K562 (cell line): ENCODE data around the gene TEKT4. TPM values are rescaled to one million over a fixed set of nuclear protein-coding genes. Genes with fewer than 3 reads are reported as not detected.

ENCODE experiments used
- ATAC-seq: fragments of 200-7000 bp; cut with Tn5 transposase; 3 replicates; pipeline ENCODE4 v1.9.1; 2020; ENCODE audit warnings: moderate library complexity
- BruUV-seq: library from RNA; stranded (reverse); fragments of 400-500 nt; replicated peaks from 2 replicates; lab custom pipeline; 2021; lab: Mats Ljungman, UMichigan
- CTCF ChIA-PET: fragments of 300-600 bp; formaldehyde crosslinking; extraction: SDS; loops from one replicate; lab custom pipeline; 2021; ENCODE audit warnings: low intra/inter-chr PET ratio; lab: Yijun Ruan, JAX
- POLR2A ChIA-PET: fragments of 300-600, 350-650 bp; sonication (Branson Sonifier 250); formaldehyde crosslinking; extraction: SDS; loops from one replicate; lab custom pipeline; 2021; ENCODE audit warnings: antibody characterized with exemption, inconsistent platforms; lab: Yijun Ruan, JAX
- DNase-seq, 4 experiments: peaks; one replicate each; pipeline versions ENCODE4 v3.0.0 to v3.0.0-alpha.2; 2011 to 2018; ENCODE audit warnings: low spot score in 3 of 4, mixed read lengths in 3 of 4; ENCODE audit errors: extremely low read depth in 1 of 4
- FAIRE-seq: peaks from 2 replicates; lab custom pipeline; 2011; peaks lifted over from hg19 to GRCh38; lab: Jason Lieb, UNC
- H2AFZ ChIP-seq: 2 replicates; pipeline ENCODE4 v1.6.0; 2011; ENCODE audit warnings: low read depth, low read length, control low read depth, inconsistent platforms
- H3K27ac ChIP-seq: fragments of 200-600 bp; 3 replicates; pipeline ENCODE4 v1.8.0; 2011; ENCODE audit warnings: low read depth, mild to moderate bottlenecking, control low read depth, inconsistent platforms, low read length, moderate library complexity, mixed read lengths; ENCODE audit errors: extremely low read depth
- H3K27me3 ChIP-seq, 2 experiments: fragments of 300-600 bp in 1 of 2; 2 replicates in 1 of 2; 3 replicates in 1 of 2; pipeline versions ENCODE4 v1.6.0 to v1.8.0; 2011; ENCODE audit warnings: inconsistent platforms in 2 of 2, low read length in 2 of 2, mild to moderate bottlenecking in 1 of 2, mixed read lengths in 1 of 2, moderate library complexity in 1 of 2; ENCODE audit not compliant: control insufficient read depth in 2 of 2, insufficient read depth in 2 of 2
- H3K36me3 ChIP-seq: fragments of 300-600 bp; 3 replicates; pipeline ENCODE4 v1.8.0; 2011; ENCODE audit warnings: mild to moderate bottlenecking, low read length, inconsistent platforms; ENCODE audit not compliant: control insufficient read depth, insufficient read depth
- H3K4me1 ChIP-seq, 2 experiments: fragments of 200-600 bp in 1 of 2; replicated peaks in 1 of 2; 2 replicates in 1 of 2; 3 replicates in 1 of 2; pipeline versions ENCODE4 v1.5.1 to v1.8.0; 2011; ENCODE audit warnings: inconsistent platforms in 2 of 2, low read length in 2 of 2, mild to moderate bottlenecking in 1 of 2, mixed read lengths in 1 of 2, moderate library complexity in 1 of 2; ENCODE audit not compliant: control insufficient read depth in 2 of 2, insufficient read depth in 2 of 2
- H3K4me2 ChIP-seq: 2 replicates; pipeline ENCODE4 v1.6.1; 2011; ENCODE audit warnings: low read length, control low read depth, inconsistent platforms, mixed read lengths; ENCODE audit not compliant: insufficient read depth
- H3K4me3 ChIP-seq: fragments of 200-600 bp; sonication (generic), shearing (Covaris generic); 2 replicates; pipeline ENCODE4 v1.5.1; 2016; ENCODE audit warnings: control low read depth, inconsistent platforms
- H3K79me2 ChIP-seq: fragments of 200-600 bp; 3 replicates; pipeline ENCODE4 v1.8.0; 2011; ENCODE audit warnings: low read length, inconsistent platforms; ENCODE audit not compliant: control insufficient read depth, insufficient read depth
- H3K9ac ChIP-seq, 2 experiments: 2 replicates each; pipeline versions ENCODE4 v1.6.0 to v1.6.1; 2011; ENCODE audit warnings: low read depth in 2 of 2, low read length in 2 of 2, control low read depth in 1 of 2, inconsistent platforms in 1 of 2, mild to moderate bottlenecking in 1 of 2, mixed read lengths in 1 of 2; ENCODE audit not compliant: insufficient read depth in 1 of 2
- H3K9me1 ChIP-seq: one replicate; pipeline ENCODE4 v1.6.0; 2011; ENCODE audit warnings: inconsistent platforms, mild to moderate bottlenecking, low read length, moderate library complexity; ENCODE audit not compliant: control insufficient read depth, insufficient read depth
- H3K9me3 ChIP-seq: replicated peaks from 2 replicates; pipeline ENCODE4 v1.5.1; 2011; ENCODE audit warnings: low read depth, low read length, inconsistent platforms; ENCODE audit not compliant: control insufficient read depth, insufficient read depth
- H4K20me1 ChIP-seq: replicated peaks from 2 replicates; pipeline ENCODE4 v1.6.1; 2011; ENCODE audit warnings: low read length, inconsistent platforms, mixed read lengths; ENCODE audit not compliant: control insufficient read depth, insufficient read depth
- FOSL1 ChIP-seq: fragments of 200-800 bp; sonication (Bioruptor generic); conservative IDR thresholded peaks from 2 replicates; pipeline ENCODE4 v1.6.1; 2016; ENCODE audit warnings: missing genetic modification characterization, missing compliant biosample characterization
- NCOR1 ChIP-seq: fragments of 450-650 bp; IDR thresholded peaks from 2 replicates; pipeline ENCODE4 v1.6.1; 2016; ENCODE audit warnings: mild to moderate bottlenecking, moderate library complexity
- ZBTB9 ChIP-seq: fragments of 450-650 bp; formaldehyde crosslinking; IDR thresholded peaks from 2 replicates; pipeline ENCODE4 v1.4.0; 2020; ENCODE audit warnings: mild to moderate bottlenecking, moderate library complexity
- ZNF740 ChIP-seq, 3 experiments: fragments of 200-800 bp in 1 of 3; sonication (Bioruptor generic) in 1 of 3; sonication (generic) in 1 of 3; formaldehyde crosslinking in 1 of 3; IDR thresholded peaks; 2 replicates each; pipeline versions ENCODE4 v1.6.1 to v1.8.0; 2016 to 2022; ENCODE audit warnings: mild to moderate bottlenecking in 2 of 3, missing compliant biosample characterization in 2 of 3, missing genetic modification characterization in 2 of 3, missing genetic modification reagents in 1 of 3
- WGBS: fragments of 100-300 bp; shearing (Covaris generic); methylation state at CpG from one replicate; pipeline ENCODE4 v1.1.6; 2016; ENCODE audit warnings: low coverage, mixed read lengths; ENCODE audit not compliant: insufficient coverage; ENCODE audit errors: missing lambda C conversion rate; 5-methylcytosine and 5-hydroxymethylcytosine counted together
- in situ Hi-C: fragments of 300-500 bp; cut with MboI; formaldehyde crosslinking; loops from 4 replicates; pipeline ENCODE4 v1.15.0; 2018; ENCODE audit warnings: inconsistent platforms, mixed read lengths
- intact Hi-C: fragments of 100-400 bp; cut with micrococcal nuclease; formaldehyde crosslinking; loops from 2 replicates; pipeline ENCODE4 v1.14.2; 2022
- polyA plus RNA-seq, 8 experiments: library from polyadenylated mRNA; depleted of rRNA in 4 of 8; stranded (reverse) in 5 of 8; unstranded in 3 of 8; fragments of >200 nt; fragmentation: Nextera tagmentation in 2 of 8; fragmentation: Illumina TruSeq in 1 of 8; extraction: Ambion mirVana in 2 of 8; extraction: Trizol in 1 of 8; gene quantifications; 2 replicates each; pipeline versions ENCODE4 v1.2.1 to v1.2.3, GENCODE V29; 2011 to 2014; ENCODE audit warnings: inconsistent platforms in 1 of 8, missing spikeins in 1 of 8
- total RNA-seq, 7 experiments: library from RNA; depleted of rRNA in 6 of 7; stranded (reverse); fragments of >200 nt in 6 of 7; fragmentation: Illumina TruSeq in 2 of 7; extraction: Trizol in 2 of 7; gene quantifications; 2 replicates each; pipeline versions ENCODE4 v1.2.1 to v1.2.3, GENCODE V29; 2011 to 2021; ENCODE audit warnings: low replicate concordance in 1 of 7

TEKT4 gene
- total and polyA plus RNA-seq, 9 of the 15 experiments (the other 6 are each of a cell fraction or from before 2014, with no cell fraction given): 0.04 to 0.51 (median 0.10) TPM; not detected in 6

GRCh38 chr2:94876523-94876863 is 5.3 kb downstream of the TEKT4 start:
- ChIA-PET CTCF (no interaction called here), POLR2A (no interaction called here)
- Histone ChIP-seq H3K4me1 (peaks cover 0 to 16% of the 10 kb centered on the region in 2 experiments; a peak in 2 of 5 replicates), H4K20me1 (no peaks in the 10 kb centered on the region; the same call in 1 of the 2 replicates), H3K4me3 (no peak overlapping the region), H3K4me2 (no peak overlapping the region), H2AFZ (no peak overlapping the region), H3K27me3 (peaks cover 0 to 3% of the 10 kb centered on the region in 2 experiments; a peak in 2 of 5 replicates), H3K79me2 (no peaks in the 10 kb centered on the region), H3K27ac (no peak overlapping the region), H3K36me3 (no peaks in the 10 kb centered on the region), H3K9ac (no peak overlapping the region), H3K9me3 (no peaks in the 10 kb centered on the region), H3K9me1 (no peaks in the 10 kb centered on the region)
- peak; percentile 44 for FAIRE-seq
- in situ Hi-C loops: no loop called here
- intact Hi-C loops: no loop called here
- no peak for DNase-seq
- WGBS: 9% methylated on average over 15 of the region's 16 CpGs
- no peak for ATAC-seq
- BruUV-seq: no TSS peak
- TF ChIP-seq NCOR1: no peak
- TF ChIP-seq ZBTB9: no peak
- TF ChIP-seq ZNF740 (CRISPR knock-in tag; IDR thresholded peaks at IDR 0.05): no peak
- no peak for TF ChIP-seq ZNF740 (tag; IDR thresholded peaks at IDR 0.05)
- TF ChIP-seq FOSL1 (tag): no peak
- TF ChIP-seq, all 486 proteins: peak for 0
